ENCODE results near the gene ACTR2.

ACTR2 gene

DNA sequence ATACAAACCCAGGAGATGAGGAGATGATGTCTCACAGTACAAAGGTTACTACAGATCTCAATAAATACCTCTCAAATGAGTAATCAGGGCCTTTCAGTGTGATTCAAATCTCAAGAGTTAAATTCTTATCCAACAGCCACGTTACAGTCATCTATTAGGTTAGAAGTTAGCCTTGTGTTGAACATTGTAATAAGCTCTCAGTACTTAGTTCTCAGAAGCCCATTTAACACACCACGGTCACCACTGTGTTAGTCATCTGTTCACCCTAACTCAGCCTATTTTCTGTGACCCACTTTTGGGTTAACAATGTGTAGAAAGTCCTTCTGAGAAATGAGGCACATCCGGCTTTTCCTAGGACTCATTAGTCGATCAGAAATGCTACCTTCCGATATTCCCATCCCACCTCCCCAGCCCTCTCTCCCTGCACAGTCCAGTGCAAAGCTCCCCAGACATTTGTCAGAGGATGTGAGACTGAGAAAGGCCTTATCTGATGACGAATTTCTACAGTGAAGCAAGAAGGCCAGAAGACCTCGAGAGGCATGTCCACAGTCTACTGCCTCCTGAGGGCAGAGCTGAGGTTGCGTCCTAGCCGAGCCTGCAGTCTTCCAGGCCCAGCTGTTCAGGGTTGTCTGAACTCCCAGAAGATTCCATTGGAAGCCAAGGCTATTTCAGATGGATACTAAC lies 92.6 kb downstream of the ACTR2 start:
- H3K4me3 ChIP-seq (ENCODE audit: low read depth, low read length) = no peak overlapping the region
- peak; percentile 92 for DNase-seq (ENCODE audit: low read depth, low spot score)
- in situ Hi-C loops (cut with HindIII; ENCODE audit: low sequenced_read_pairs) = no loop called here
- TF ChIP-seq CTCF (IDR thresholded peaks at IDR 0.05; ENCODE audit: low read depth, low read length) = peak; percentile 63
